GM12872 (cell line): ENCODE results near the gene C4orf46.

ENCODE experiments used
- TF ChIP-seq, protein P1 (sequence below): IDR thresholded peaks from 3 replicates; pipeline ENCODE4 v1.5.1; 2011; ENCODE audit warnings: low read depth, mild to moderate bottlenecking, low read length, moderate library complexity; ENCODE audit not compliant: insufficient read depth

Gene C4orf46

DNA sequence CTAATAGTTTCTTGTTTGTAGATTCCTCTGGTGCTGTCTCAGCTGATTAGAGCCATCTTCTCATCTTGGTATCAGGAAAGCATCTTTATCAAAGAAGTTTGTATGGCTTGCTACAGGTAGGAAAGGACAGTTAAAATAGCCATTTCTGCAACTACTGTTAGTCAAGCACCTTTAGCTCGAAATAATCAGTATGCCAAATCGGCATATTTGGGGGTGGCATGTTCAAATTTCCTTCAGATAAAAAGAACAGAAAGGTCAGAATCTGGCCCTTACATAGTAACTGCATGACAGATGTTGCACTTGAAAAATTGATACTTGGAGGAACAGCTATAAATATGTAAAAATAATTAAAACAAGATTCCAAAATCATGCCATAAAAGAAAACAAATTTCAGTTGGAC, 4.8 kb downstream of the C4orf46 start:
- TF ChIP-seq, protein P1, sequence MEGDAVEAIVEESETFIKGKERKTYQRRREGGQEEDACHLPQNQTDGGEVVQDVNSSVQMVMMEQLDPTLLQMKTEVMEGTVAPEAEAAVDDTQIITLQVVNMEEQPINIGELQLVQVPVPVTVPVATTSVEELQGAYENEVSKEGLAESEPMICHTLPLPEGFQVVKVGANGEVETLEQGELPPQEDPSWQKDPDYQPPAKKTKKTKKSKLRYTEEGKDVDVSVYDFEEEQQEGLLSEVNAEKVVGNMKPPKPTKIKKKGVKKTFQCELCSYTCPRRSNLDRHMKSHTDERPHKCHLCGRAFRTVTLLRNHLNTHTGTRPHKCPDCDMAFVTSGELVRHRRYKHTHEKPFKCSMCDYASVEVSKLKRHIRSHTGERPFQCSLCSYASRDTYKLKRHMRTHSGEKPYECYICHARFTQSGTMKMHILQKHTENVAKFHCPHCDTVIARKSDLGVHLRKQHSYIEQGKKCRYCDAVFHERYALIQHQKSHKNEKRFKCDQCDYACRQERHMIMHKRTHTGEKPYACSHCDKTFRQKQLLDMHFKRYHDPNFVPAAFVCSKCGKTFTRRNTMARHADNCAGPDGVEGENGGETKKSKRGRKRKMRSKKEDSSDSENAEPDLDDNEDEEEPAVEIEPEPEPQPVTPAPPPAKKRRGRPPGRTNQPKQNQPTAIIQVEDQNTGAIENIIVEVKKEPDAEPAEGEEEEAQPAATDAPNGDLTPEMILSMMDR: no peak

DNA sequence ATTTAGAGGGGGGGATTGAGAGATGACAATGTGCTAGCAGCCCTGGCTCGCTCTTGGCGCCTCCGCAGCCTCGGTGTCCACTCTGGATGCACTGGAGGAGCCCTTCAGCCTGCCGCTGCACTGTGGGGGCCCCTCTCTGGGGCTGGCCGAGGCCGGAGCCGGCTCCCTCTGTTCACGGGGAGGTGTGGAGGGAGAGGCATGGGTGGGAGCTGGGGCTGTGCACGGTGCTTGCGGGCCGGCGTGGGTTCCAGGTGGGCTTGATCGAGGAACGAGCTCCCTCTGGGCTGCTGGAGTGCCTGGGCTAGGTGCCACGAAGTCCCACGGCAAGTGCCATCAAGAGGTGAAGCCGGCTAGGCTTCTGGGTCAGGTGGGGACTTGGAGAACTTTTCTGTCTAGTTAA, 6.9 kb downstream of the C4orf46 start:
- TF ChIP-seq, protein P1: no peak

DNA sequence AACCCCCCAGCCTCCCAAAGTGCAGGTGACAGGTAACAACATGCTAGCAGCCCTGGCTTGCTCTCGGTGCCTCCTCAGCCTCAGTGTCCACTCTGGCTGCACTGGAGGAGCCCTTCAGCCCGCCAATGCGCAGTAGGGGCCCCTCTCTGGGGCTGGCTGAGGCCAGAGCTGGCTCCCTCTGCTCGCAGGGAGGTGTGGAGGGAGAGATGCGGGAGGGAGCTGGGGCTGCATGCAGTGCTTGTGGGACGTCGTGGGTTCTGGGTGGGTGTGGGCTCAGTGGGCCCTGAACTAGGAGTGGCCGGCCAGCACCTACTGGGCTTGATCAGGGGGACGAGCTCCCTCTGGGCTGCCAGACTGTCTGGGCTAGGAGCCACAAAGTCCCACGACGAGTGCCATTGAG, 14.4 kb downstream of the C4orf46 start:
- TF ChIP-seq, protein P1: no peak

DNA sequence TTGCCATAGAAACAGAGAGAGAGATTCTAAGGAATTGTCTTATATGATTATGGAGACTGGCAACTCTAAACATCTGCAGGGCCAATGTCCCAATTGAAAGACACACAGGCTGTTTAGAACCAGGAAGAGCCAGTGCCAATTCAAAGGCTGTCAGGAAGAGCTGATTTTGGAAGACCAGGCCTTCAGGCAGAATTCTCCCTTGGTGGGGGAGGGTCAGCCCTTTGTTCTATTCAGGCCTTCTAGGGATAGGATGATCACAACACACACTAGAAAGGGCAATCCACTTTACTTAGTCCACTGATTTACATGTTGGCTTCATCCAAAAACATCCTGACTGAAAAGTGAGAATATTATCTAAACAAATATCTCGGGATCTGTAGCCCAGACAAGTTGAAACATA, 15.2 kb downstream of the C4orf46 start:
- TF ChIP-seq, protein P1: no peak

DNA sequence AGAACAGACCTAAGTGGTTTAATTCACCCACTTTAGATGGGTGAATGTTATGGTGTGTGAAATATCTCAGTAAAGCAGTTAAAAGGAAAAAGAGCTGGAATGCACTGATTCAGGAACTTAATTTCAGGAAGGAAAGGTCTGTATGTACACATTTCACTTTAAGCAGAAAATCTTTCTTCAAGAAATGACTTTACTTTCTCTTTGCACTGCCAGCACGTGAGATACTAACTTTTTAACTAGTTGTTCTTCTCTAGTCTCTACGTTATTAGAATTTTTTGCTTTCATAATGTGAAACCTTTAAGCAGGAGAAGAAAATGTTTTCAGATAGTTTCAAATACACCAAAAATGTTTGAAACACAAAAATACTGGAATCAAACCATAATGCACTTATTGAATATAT, 18.8 kb downstream of the C4orf46 start:
- TF ChIP-seq, protein P1: no peak

DNA sequence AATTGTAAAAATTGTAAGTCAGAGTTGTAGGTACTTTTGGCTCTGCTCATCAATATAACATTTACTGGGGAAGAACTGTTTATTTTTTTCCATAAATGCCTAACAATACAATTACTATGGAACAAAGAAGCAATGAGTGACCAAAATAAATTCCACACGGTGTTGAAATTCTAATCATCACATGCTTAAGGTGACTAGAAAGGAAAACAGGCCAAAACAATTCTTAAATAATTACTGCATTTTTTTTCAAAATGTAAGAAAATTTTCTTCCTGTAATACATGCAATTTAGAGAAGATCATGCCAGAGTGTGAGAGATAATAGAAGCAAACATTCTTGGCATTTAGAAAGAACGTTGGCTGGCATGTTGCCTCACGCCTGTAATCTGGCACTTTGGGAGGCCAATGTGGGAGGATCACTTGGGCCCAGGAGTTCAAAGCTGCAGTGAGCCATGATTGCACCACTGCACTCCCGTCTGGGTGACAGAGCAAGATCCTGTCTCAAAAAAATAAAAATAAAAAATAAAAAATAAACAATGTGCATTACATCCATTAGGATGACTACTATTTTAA, 22.5 kb downstream of the C4orf46 start:
- TF ChIP-seq, protein P1: no peak

DNA sequence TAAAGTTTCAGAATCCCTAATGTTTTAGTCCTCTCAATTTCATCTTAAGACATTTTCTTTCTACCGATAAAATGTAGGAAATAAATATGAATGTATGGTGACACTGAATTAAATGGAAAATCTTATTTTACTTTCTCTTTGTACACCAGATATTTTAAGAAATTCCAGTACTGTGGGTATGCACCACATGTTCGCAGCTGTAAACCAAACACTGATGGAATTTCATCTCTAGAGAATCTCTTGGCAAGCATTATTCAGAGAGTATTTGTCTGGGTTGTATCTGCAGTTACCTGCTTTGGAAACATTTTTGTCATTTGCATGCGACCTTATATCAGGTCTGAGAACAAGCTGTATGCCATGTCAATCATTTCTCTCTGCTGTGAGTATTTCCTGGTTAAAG, 26.9 kb downstream of the C4orf46 start:
- TF ChIP-seq, protein P1: no peak
